Measurements from ENCODE around the gene RPN2.

Gene RPN2

GRCh38 chr20:37270576-37271420 is 91.7 kb downstream of the RPN2 start:
- DNase-seq = peak; percentile 34

- no peak for DNase-seq
Observed at GRCh38 chr20:37271421-37271768, 92.3 kb downstream of the RPN2 start.

GRCh38 chr20:37273988-37274387 is 94.9 kb downstream of the RPN2 start:
- no peak for DNase-seq

GRCh38 chr20:37274851-37275524 is 95.9 kb downstream of the RPN2 start:
- no peak for DNase-seq

GRCh38 chr20:37276494-37277252 is 97.5 kb downstream of the RPN2 start:
- no peak for DNase-seq

- DNase-seq = no peak
Observed at GRCh38 chr20:37277253-37277593, 98.1 kb downstream of the RPN2 start.

GRCh38 chr20:37278966-37279590 is 99.9 kb downstream of the RPN2 start:
- no peak for DNase-seq

- no peak for DNase-seq
Observed at GRCh38 chr20:37279820-37280219, 100.7 kb downstream of the RPN2 start.

GRCh38 chr20:37280403-37280802 is 101.3 kb downstream of the RPN2 start:
- no peak for DNase-seq

- DNase-seq = no peak
Observed at GRCh38 chr20:37282556-37282955, 103.4 kb downstream of the RPN2 start.

- no peak for DNase-seq
Observed at GRCh38 chr20:37283530-37284195, 104.5 kb downstream of the RPN2 start.

- DNase-seq = no peak
Observed at GRCh38 chr20:37284691-37285161, 105.6 kb downstream of the RPN2 start.

GRCh38 chr20:37285664-37286374 is 106.7 kb downstream of the RPN2 start:
- DNase-seq = no peak

- no peak for DNase-seq
Observed at GRCh38 chr20:37288091-37288490, 109.0 kb downstream of the RPN2 start.

- DNase-seq = no peak
Observed at GRCh38 chr20:37290158-37290810, 111.2 kb downstream of the RPN2 start.

All from CD4-positive, alpha-beta T cell treated with Interleukin-21 for 1 hour (primary cell).